H1 (cell line): Measurements from ENCODE around the gene LIAS. TPM values are rescaled to one million over a fixed set of nuclear protein-coding genes. Genes with fewer than 3 reads are reported as not detected.

Experiments
- CHD2 ChIP-seq: IDR thresholded peaks from 2 replicates; pipeline ENCODE4 v1.6.1; 2012; ENCODE audit warnings: low read length, improper control_type of control experiment
- CTCF ChIP-seq, 3 experiments: IDR thresholded peaks; 1 replicate in 2 of 3; 2 replicates in 1 of 3; pipeline versions ENCODE4 v1.5.1 to v1.6.1; 2011; ENCODE audit warnings: low read length in 3 of 3, mild to moderate bottlenecking in 3 of 3, inconsistent platforms in 2 of 3, low read depth in 1 of 3, moderate library complexity in 1 of 3; ENCODE audit not compliant: insufficient read depth in 1 of 3; ENCODE audit errors: control extremely low read depth in 1 of 3
- polyA plus RNA-seq, 7 experiments: library from polyadenylated mRNA; depleted of rRNA in 3 of 7; stranded (reverse) in 5 of 7; unstranded in 2 of 7; fragments of >200 nt in 5 of 7; fragments of 200-250 nt in 2 of 7; gene quantifications; 1 replicate in 5 of 7; 2 replicates in 1 of 7; 4 replicates in 1 of 7; pipeline versions ENCODE4 v1.2.1 to v1.2.3, GENCODE V29; 2011 to 2013; ENCODE audit warnings: missing spikeins in 2 of 7, mixed read lengths in 2 of 7
- total RNA-seq: library from RNA; stranded (reverse); fragmentation: NEBNext Ultra II Directional; extraction: Animal tissue kit (Norgen Biotek cat#: 25700); gene quantifications from 2 replicates; pipeline ENCODE4 v1.2.1, GENCODE V29; 2021

The LIAS gene
- total and polyA plus RNA-seq, 2 of the 8 experiments (the other 6 are each of a cell fraction or from before 2014, with no cell fraction given), result 10.5 to 24.9 TPM

- TF ChIP-seq CTCF (IDR thresholded peaks at IDR 0.05; ENCODE audit: control extremely low read depth in 1 of 3, insufficient read depth in 1 of 3, low read depth in 1 of 3, low read length in 3 of 3) (peak in 2 of 3 experiments; percentile 52 to 64; a peak in 3 of 4 replicates), CHD2 (no peak)
Measured at GRCh38 chr4:39435659-39436563, 22.9 kb upstream of the LIAS start (continued).
